Left lobe of liver (tissue), 2 donors: ENCODE data around the gene SLC30A7. TPM values are rescaled to one million over a fixed set of nuclear protein-coding genes. Genes with fewer than 3 reads are reported as not detected.
"Not testable (repeated sequence)": the region's sequence is repeated elsewhere in the genome, so short reads cannot be mapped to it uniquely, and the experiment has no call there.

ENCODE experiments used
- ATAC-seq: fragments of 200-7000 bp; cut with Tn5 transposase; one replicate; pipeline ENCODE4 v1.9.1; 2020; ENCODE audit warnings: mild to moderate bottlenecking, moderate library complexity
- DNase-seq: peaks from one replicate; pipeline ENCODE4 v3.0.0-alpha.2; 2020; ENCODE audit warnings: low spot score
- total RNA-seq: library from RNA; stranded (reverse); gene quantifications from one replicate; pipeline ENCODE4 v1.2.1, GENCODE V29; 2021
- donor health status: DM: no; HTN: no; CAD: no; lungs with moderate emphysema.
- donor health status: DM: no; HTN: yes; CAD: no.

The SLC30A7 gene
- total RNA-seq, 1 donor from 2014 or later: 20.1 TPM

DNA sequence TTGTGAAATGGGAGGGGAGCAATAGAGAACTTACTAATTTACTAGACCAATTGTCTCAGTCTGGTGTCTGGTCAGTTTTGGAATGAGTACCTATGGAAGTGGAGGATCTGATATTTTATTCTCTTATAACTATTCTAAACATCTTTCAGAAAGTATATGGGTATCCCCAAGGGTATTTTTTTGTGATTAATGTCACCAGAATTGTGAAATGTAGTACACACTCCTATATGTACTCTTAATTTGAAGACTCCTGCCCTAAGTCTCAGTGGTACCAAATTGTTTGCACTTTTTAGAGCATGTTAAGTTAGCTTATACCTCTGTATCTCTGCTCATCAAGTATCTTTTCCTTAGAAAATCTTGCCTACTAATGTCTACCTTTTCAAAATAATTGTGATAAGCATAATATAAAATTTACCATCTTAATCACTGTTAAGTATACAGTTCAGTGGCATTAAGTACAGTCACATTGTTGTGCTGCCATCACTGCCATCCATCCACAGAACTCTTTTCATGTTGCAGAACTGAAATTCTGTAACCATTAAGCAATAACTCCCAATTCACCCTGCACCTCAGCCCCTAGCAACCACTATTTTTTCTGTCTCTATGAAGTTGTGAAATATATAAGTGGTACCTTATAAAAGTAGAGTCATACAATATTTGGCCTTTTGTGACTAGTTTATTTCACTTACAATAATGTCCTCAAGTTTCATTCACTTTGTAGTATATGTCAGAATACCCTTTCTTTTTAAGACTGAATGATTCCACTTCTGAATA lies 40.5 kb downstream of the SLC30A7 start:
- no peak for ATAC-seq
- DNase-seq: no peak

DNA sequence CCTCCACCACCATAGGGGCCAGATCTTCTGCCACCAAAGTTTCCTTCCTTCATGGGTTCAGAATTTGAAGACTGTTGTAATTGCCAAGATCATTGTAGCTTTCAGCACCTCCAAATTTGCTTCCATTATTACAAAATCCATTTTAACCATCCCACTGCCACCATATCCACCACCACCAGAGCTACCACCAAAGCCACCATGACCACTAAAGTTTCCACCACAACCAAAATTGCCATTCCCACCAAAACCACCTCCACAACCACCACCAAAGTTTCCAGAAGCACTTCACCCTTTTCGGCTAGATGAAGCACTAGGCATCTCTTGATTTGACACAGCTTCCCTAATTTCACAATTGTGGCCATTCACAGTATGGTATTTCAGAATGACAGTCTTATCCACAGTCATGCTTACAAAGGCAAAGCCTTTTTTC lies 45.2 kb downstream of the SLC30A7 start:
- no peak for ATAC-seq
- no peak for DNase-seq

- no peak for ATAC-seq
- no peak for DNase-seq
Observed at GRCh38 chr1:100941580-100942216, 45.8 kb downstream of the SLC30A7 start.

DNA sequence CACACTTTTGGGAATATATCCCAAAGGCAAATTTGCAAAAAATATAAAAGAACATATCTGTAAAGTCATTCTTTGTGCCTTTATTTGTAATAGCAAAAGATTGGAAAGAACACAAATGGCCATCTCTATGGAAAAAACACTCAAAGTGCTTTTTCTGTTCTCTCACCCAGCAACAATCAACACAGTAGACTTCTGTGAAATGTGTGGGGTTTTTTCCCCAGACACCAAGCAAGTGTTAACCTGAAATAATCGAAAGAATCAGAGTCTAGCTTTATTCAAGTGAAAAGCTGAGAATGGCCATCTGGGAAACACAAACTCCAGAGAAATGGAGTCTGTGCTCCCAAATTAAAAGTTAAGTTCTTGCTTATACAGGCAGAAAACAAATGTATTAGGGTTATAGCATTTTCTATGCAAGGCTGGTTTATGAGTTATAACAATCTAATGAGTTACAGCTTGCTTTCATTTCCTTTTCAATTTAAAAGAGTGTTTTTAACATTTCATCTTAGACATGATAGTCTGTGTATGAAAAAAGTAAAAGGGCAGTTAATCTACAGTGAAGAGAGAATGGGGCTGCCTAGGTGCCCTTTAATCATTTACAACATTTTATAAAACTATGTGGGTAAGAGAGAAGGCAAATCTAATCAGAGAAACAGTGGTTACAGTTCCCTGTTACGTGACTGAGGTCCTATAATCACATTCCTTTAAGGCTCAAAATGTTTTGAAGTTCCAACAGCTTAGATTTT lies 46.6 kb downstream of the SLC30A7 start:
- DNase-seq (no peak), ATAC-seq (no peak)

DNA sequence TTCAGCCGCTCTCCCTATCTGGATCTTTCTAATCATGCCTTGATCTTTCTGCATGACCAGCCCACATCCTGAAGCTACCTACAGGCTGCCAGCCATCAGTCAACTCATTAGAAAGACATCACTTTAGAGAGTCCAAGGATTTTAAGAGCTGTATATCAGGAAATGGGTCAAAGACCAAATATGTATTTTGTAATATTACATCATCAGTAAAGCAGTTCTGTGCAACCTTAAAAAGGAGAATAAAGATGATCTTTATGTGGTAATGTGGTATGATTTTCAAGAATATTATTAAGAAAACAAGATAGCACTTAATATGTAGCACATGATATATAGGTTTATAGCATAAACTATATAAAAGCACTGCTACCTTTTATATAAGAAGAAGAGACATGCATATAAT lies 47.6 kb downstream of the SLC30A7 start:
- ATAC-seq (no peak), DNase-seq (no peak)

DNA sequence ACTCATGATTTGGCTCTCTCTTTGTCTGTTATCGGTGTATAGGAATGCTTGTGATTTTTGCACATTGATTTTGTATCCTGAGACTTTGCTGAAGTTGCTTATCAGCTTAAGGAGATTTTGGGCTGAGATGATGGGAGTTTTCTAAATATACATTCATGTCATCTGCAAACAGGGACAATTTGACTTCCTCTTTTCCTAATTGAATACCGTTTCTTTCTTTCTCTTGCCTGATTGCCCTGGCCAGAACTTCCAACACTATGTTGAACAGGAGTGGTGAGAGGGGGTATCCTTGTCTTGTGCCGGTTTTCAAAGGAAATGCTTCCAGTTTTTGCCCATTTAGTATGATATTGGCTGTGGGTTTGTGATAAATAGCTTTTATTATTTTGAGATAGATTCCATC lies 50.2 kb downstream of the SLC30A7 start:
- ATAC-seq, DNase-seq: not testable (repeated sequence)

DNA sequence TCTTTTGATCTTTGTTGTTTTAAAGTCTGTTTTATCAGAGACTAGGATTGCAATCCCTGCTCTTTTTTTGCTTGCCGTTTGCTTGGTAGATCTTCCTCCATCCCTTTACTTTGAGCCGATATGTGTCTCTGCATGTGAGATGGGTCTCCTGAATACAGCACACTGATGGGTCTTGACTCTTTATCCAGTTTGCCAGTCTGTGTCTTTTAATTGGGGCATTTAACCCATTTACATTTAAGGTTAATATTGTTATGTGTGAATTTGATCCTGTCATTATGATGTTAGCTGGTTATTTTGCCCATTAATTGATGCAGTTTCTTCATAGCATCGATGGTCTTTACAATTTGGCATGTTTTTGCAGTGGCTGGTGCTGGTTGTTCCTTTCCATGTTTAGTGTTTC lies 51.9 kb downstream of the SLC30A7 start:
- not testable (repeated sequence) for DNase-seq, ATAC-seq

GRCh38 chr1:100948721-100949405 lies 53.0 kb downstream of the SLC30A7 start:
- DNase-seq, ATAC-seq: not testable (repeated sequence)

GRCh38 chr1:100949515-100950158 lies 53.7 kb downstream of the SLC30A7 start:
- DNase-seq: peak; percentile 66
- peak; percentile 83 for ATAC-seq

GRCh38 chr1:100950337-100950736 lies 54.4 kb downstream of the SLC30A7 start:
- no peak for DNase-seq
- ATAC-seq: no peak

DNA sequence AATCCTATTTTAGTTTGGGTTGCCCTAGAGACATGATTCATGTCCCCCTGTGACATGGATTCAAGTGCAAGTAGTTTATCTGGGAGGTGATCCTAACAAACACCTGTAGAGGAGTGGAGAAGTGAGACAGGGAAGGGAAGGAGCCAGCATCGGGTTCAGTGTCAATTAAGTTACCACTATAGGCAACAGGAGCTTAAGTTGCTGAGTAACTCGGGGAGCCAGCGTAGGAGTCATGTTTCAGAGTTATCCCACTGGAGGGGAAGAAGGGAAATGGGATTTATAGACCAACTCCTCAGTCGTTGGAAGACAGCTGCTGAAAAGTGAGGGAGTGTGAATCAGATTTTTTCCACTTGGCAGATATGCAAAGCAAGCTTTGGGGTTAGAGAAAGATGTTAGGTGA lies 54.9 kb downstream of the SLC30A7 start:
- DNase-seq: no peak
- ATAC-seq: no peak

DNA sequence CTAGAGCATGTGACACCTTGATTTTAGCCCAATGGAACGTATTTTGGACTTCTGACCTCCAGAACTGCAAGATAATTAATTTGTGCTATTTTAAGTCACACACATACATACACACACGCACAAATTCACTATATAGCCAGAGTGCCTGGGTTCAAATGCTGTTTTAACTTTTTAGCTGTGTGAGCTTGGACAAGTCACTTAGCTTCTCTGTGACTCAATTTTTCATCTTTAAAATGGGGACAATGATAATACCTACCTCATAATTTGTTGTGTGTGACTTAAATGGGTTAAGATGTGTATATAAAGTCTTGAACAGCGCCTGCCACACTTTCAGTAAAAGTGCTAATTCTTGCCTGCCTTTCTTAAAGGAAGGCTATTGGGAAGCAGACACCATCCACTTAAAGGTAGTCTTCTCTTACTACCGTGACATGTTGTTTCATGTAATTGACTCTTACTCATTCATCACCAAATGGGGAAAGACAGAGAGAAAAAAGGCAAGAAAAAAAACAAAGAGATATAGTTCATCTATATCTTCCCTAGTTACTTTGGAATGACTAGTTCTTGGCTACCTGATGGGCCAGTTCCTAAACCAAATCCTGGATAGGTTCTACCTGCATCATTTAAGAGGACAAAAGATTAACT lies 56.3 kb downstream of the SLC30A7 start:
- DNase-seq (no peak), ATAC-seq (no peak)

DNA sequence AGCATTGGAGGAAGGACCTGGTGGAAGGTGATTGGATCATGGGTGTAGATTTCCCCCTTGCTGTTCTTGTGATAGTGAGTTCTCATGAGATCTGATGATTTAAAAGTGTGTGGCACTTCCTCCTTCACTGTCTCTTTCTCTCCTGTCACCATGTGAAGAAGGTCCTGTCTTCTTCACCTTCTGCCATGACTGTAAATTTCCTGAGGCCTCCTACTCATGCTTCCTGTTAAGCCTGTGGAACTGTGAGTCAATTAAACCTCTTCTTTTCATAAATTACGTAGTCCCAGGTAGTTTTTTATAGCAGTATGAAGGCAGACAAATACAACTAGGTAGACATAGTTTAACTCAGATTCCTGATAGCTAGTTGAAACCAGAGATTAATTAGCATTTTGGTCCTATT lies 57.1 kb downstream of the SLC30A7 start:
- not testable (repeated sequence) for ATAC-seq, DNase-seq

DNA sequence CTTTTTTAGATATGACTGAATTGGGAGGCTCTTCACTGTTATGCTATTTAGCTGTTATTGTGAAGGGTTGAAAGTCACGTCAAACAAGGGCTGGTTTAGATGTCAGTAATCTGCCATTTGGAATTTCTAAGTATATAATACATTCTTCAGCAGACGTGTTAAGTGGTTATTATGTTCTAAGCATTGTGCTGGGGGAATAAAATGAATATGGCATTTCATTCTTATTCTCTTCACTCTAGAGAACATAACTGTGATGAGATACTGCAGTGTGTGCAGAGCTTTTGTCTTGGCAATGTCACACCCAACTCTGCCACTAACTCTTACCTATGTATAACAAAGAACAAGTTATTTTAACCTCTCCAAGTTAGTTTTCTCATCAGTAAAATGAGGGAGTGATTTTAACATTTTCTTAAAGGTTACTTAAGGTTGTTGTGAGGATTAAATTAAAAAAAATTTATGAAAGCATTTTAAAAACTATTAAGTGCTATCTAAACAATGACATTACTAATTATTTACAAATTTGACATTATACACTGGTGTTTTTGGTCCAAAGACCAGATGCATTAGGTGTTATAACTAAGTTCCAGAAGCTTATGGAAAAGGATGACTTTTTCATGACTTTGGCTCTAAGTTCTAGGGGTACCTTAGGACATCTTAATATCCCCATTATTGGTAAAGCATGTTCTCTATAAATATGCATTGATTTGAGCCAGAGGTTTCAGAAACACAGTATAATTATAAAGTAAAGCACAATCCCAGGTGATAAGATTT lies 58.3 kb downstream of the SLC30A7 start:
- ATAC-seq (no peak), DNase-seq (no peak)

- ATAC-seq: no peak
- DNase-seq: no peak
Observed at GRCh38 chr1:100955322-100955721, 59.4 kb downstream of the SLC30A7 start.

DNA sequence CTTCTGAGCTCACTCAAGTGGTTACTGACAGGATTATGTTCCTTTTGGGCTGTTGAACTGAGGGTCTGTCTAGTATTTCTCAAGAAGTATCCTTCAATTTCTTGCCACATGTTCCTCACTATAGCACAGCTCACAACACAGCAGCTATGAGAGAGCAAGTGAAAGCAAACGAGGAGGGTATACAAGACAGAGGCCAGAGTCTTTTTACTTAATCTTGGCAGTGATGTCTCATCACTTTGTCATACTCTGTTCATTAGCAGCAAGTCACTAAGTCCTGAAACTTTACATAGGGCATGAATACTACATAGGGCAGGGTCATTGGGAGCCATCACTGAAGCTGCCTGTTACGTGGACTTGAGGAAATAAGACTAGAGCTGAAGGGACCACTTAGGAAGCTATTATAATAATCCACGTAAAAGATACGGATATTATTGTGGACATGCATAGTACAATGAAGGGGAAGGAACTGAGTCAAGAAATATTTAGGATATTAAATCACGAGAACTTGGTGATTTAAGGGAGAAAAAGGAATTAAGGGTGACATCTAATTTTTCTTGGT lies 63.7 kb downstream of the SLC30A7 start:
- ATAC-seq: no peak
- no peak for DNase-seq

DNA sequence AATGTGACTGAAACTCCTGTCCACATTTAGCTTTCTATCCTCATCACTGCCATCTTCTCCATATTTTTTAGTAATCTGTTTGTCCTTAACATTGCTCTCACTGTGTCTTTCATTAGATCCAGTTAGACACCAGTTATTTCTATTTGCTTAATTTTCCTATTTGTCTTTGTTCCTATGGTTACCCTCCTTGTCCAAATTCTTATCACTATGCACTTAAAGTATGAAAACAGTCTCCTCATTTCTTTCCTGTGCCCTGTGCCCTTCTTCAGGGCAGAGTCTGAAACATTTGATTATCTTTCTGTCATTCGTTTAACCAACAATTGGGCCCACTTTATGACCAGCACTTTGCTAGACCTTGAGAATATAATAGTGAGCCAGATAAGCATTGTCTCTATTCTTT lies 64.2 kb downstream of the SLC30A7 start:
- ATAC-seq (no peak), DNase-seq (no peak)

DNA sequence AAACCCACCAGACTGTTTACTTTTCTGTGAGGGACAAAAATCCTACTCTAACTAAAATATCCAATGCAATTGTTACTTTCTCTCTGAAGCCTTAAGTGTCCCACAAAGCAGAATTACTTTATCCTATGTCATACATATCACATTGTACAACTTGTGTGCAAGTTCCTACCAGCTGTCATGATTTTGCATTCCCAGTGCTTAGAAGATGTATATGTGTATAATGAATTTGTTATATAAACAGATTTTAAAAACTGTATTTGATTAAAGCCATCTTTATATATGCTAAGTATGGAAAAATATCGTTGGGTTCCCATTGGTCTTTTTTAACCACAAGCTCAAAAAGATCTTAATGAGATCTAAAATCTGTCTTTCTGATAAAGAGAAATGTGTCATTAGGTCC lies 72.7 kb downstream of the SLC30A7 start:
- DNase-seq (no peak), ATAC-seq (no peak)

DNA sequence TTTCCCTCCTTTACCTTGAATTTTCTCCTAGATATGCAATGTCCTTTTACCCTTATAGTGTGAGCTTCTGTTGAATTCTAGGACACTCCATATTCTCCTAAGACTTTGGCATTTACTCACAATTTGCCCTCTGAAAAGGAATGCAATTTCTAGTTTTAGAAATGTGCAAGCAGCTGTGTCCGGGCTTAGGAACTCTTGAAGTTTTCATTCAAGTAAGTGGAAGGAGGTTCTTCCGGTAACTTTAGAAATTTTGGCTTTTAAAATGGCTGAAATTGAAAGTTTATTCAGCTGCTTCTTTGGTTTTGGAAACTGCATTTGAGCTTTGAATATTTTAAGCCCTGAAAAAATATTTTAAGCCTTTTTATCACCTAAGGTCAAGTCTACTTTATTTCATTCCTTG lies 73.4 kb downstream of the SLC30A7 start:
- DNase-seq: no peak

More for the DNA sequence above, 73.4 kb downstream of the SLC30A7 start:
- ATAC-seq: no peak
